Neural cell (in vitro differentiated cells): Measurements from ENCODE around the gene C6orf163.

ENCODE experiments used
- EZH2 ChIP-seq: fragments of 200-600, 300-800 bp; shearing (Covaris generic), sonication (generic); IDR thresholded peaks from 2 replicates; pipeline ENCODE4 v1.6.1; 2014; ENCODE audit warnings: antibody characterized with exemption, low read length, borderline replicate concordance, mild to moderate bottlenecking; ENCODE audit not compliant: insufficient read depth, poor library complexity, severe bottlenecking
- MXI1 ChIP-seq: fragments of 450-650 bp; conservative IDR thresholded peaks from 2 replicates; pipeline ENCODE4 v1.6.1; 2014; ENCODE audit warnings: antibody characterized with exemption, mild to moderate bottlenecking; ENCODE audit not compliant: poor library complexity, severe bottlenecking
- POLR2AphosphoS5 ChIP-seq: IDR thresholded peaks from 2 replicates; pipeline ENCODE4 v1.6.1; 2012
- RAD21 ChIP-seq: fragments of 450-650 bp; conservative IDR thresholded peaks from 2 replicates; pipeline ENCODE4 v1.6.1; 2014; ENCODE audit warnings: antibody characterized with exemption, mild to moderate bottlenecking, moderate library complexity
- TAF1 ChIP-seq: IDR thresholded peaks from 2 replicates; pipeline ENCODE4 v1.6.1; 2012; ENCODE audit warnings: low read depth
- TF ChIP-seq, protein P1 (sequence below): fragments of 450-650 bp; IDR thresholded peaks from 2 replicates; pipeline ENCODE4 v1.5.1; 2014; ENCODE audit warnings: antibody characterized with exemption, mild to moderate bottlenecking, moderate library complexity; ENCODE audit not compliant: poor library complexity, severe bottlenecking
- TF ChIP-seq, protein P2 (sequence below): IDR thresholded peaks from 2 replicates; pipeline ENCODE4 v1.6.1; 2012; ENCODE audit warnings: borderline replicate concordance

DNA sequence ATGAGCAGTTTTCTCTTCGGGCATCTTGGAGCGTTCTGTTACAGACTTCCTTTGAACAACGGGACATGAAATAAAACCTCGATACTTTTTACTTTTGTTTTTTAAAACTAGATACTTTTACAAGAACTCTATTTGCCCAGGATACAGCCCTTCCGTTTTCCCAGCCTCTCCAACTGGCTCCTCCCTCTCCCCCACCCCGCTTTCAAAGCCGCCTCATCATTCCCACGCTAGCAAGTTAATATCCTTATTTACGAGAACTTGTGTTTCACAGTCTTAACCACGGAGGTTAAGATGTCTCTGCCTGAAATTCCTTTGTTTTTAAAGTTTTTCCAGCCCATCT lies 62.9 kb downstream of the C6orf163 start:
- TF ChIP-seq, protein P1, sequence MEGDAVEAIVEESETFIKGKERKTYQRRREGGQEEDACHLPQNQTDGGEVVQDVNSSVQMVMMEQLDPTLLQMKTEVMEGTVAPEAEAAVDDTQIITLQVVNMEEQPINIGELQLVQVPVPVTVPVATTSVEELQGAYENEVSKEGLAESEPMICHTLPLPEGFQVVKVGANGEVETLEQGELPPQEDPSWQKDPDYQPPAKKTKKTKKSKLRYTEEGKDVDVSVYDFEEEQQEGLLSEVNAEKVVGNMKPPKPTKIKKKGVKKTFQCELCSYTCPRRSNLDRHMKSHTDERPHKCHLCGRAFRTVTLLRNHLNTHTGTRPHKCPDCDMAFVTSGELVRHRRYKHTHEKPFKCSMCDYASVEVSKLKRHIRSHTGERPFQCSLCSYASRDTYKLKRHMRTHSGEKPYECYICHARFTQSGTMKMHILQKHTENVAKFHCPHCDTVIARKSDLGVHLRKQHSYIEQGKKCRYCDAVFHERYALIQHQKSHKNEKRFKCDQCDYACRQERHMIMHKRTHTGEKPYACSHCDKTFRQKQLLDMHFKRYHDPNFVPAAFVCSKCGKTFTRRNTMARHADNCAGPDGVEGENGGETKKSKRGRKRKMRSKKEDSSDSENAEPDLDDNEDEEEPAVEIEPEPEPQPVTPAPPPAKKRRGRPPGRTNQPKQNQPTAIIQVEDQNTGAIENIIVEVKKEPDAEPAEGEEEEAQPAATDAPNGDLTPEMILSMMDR, result no peak
- TF ChIP-seq, protein P2, sequence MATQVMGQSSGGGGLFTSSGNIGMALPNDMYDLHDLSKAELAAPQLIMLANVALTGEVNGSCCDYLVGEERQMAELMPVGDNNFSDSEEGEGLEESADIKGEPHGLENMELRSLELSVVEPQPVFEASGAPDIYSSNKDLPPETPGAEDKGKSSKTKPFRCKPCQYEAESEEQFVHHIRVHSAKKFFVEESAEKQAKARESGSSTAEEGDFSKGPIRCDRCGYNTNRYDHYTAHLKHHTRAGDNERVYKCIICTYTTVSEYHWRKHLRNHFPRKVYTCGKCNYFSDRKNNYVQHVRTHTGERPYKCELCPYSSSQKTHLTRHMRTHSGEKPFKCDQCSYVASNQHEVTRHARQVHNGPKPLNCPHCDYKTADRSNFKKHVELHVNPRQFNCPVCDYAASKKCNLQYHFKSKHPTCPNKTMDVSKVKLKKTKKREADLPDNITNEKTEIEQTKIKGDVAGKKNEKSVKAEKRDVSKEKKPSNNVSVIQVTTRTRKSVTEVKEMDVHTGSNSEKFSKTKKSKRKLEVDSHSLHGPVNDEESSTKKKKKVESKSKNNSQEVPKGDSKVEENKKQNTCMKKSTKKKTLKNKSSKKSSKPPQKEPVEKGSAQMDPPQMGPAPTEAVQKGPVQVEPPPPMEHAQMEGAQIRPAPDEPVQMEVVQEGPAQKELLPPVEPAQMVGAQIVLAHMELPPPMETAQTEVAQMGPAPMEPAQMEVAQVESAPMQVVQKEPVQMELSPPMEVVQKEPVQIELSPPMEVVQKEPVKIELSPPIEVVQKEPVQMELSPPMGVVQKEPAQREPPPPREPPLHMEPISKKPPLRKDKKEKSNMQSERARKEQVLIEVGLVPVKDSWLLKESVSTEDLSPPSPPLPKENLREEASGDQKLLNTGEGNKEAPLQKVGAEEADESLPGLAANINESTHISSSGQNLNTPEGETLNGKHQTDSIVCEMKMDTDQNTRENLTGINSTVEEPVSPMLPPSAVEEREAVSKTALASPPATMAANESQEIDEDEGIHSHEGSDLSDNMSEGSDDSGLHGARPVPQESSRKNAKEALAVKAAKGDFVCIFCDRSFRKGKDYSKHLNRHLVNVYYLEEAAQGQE, result no peak
- TF ChIP-seq POLR2AphosphoS5 (no peak), EZH2 (no peak), TAF1 (no peak), MXI1 (no peak), RAD21 (no peak)
